Right atrium auricular region (tissue), 2 donors: ENCODE results near the gene RGS9BP. TPM values are rescaled to one million over a fixed set of nuclear protein-coding genes. Genes with fewer than 3 reads are reported as not detected.
"Not testable (repeated sequence)": the region's sequence is repeated elsewhere in the genome, so short reads cannot be mapped to it uniquely, and the experiment has no call there.

Experiments
- DNase-seq: peaks from one replicate; pipeline ENCODE4 v3.0.0-alpha.2; 2019; ENCODE audit warnings: low spot score
- H3K27ac ChIP-seq, 2 donors: fragments of 200-600 bp; sonication (generic); 1 replicate in 1 of 2; 2 replicates in 1 of 2; pipeline ENCODE4 v1.5.1; 2016 to 2019
- H3K27me3 ChIP-seq, 2 donors: fragments of 200-600 bp; sonication (generic); one replicate each; pipeline versions ENCODE4 v1.5.1 to v1.6.0; 2017 to 2019
- H3K36me3 ChIP-seq: fragments of 200-600 bp; sonication (generic); one replicate; pipeline ENCODE4 v1.5.1; 2016
- H3K4me1 ChIP-seq, 2 donors: fragments of 200-600 bp; sonication (generic); one replicate each; pipeline versions ENCODE4 v1.5.1 to v1.6.0; 2017 to 2019
- H3K4me3 ChIP-seq, 2 donors: fragments of 200-600 bp; sonication (generic); 1 replicate in 1 of 2; 2 replicates in 1 of 2; pipeline ENCODE4 v1.5.1; 2017 to 2019; ENCODE audit warnings: mild to moderate bottlenecking in 1 of 2, moderate library complexity in 1 of 2
- H3K9me3 ChIP-seq, 2 donors: fragments of 200-600 bp; sonication (generic); one replicate each; pipeline ENCODE4 v1.5.1; 2019
- CTCF ChIP-seq, 2 donors: fragments of 200-600 bp; sonication (generic); IDR thresholded peaks; one replicate each; pipeline ENCODE4 v1.5.1; 2019; ENCODE audit warnings: antibody characterized with exemption in 2 of 2
- total RNA-seq, 2 donors: library from RNA; depleted of rRNA; stranded (reverse); fragments of >200 nt; gene quantifications; one replicate each; pipeline ENCODE4 v1.1.0, GENCODE V29; 2016

RGS9BP gene
- total RNA-seq, 2 donors from 2014 or later: 2.5 to 15.3 TPM

- H3K27ac ChIP-seq, DNase-seq, H3K4me3 ChIP-seq, H3K27me3 ChIP-seq: not testable (repeated sequence)
- peaks cover 34% of the 10 kb centered on the region for H3K36me3 ChIP-seq
- peaks cover 0 to 19% of the 10 kb centered on the region in 2 donors for H3K9me3 ChIP-seq
- H3K4me1 ChIP-seq: peaks cover 0 to 19% of the 10 kb centered on the region in 2 donors
Measured at GRCh38 chr19:32700129-32700528, 24.5 kb downstream of the RGS9BP start.

GRCh38 chr19:32702010-32702409 is 26.4 kb downstream of the RGS9BP start:
- Histone ChIP-seq H3K4me1 (peaks cover 0 to 1% of the 10 kb centered on the region in 2 donors), H3K9me3 (peaks cover 0 to 19% of the 10 kb centered on the region in 2 donors), H3K36me3 (peaks cover 42% of the 10 kb centered on the region), H3K27ac (no peak overlapping the region), H3K27me3 (no peaks in the 10 kb centered on the region), H3K4me3 (no peak overlapping the region)
- TF ChIP-seq CTCF (IDR thresholded peaks at IDR 0.05): no peak
- no peak for DNase-seq

- peaks cover 35% of the 10 kb centered on the region for H3K36me3 ChIP-seq
- H3K27ac ChIP-seq, DNase-seq, H3K4me3 ChIP-seq, H3K4me1 ChIP-seq, H3K27me3 ChIP-seq: not testable (repeated sequence)
- H3K9me3 ChIP-seq: peaks cover 0 to 19% of the 10 kb centered on the region in 2 donors
Measured at GRCh38 chr19:32704006-32704405, 28.4 kb downstream of the RGS9BP start.

DNA sequence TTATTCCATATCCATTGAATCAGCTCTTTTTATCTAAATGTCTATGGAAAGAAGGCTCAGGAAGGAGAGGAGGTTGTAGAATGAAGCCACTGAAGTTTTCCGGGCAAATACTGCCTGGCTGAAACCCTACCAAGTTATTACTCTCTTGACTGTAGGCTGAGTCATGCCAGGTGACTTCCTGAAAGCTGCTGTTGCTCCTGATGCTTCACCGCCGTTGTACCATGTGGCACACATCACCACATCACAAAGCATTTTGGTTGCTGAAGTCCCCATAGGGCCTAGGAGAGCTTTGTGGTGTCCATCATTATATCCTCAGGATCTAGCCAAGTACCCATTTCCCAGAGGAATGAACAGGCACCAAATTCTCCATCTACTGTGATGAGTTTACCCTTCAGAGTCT is 32.8 kb downstream of the RGS9BP start:
- Histone ChIP-seq H3K4me3 (no peak overlapping the region), H3K4me1 (no peaks in the 10 kb centered on the region), H3K27me3 (no peaks in the 10 kb centered on the region), H3K27ac (no peak overlapping the region), H3K36me3 (peaks cover 38% of the 10 kb centered on the region), H3K9me3 (peaks cover 0 to 17% of the 10 kb centered on the region in 2 donors)
- TF ChIP-seq CTCF (IDR thresholded peaks at IDR 0.05): no peak
- no peak for DNase-seq

- peaks cover 0 to 11% of the 10 kb centered on the region in 2 donors for H3K9me3 ChIP-seq
- no peaks in the 10 kb centered on the region for H3K27me3 ChIP-seq
- no peak for DNase-seq
- TF ChIP-seq CTCF (IDR thresholded peaks at IDR 0.05): no peak
- no peak overlapping the region for H3K4me3 ChIP-seq
- H3K27ac ChIP-seq: no peak overlapping the region
- H3K4me1 ChIP-seq: no peaks in the 10 kb centered on the region
- peaks cover 41% of the 10 kb centered on the region for H3K36me3 ChIP-seq
Measured at GRCh38 chr19:32709032-32709431, 33.4 kb downstream of the RGS9BP start.

- Histone ChIP-seq H3K36me3 (peaks cover 25% of the 10 kb centered on the region), H3K9me3 (no peaks in the 10 kb centered on the region), H3K27ac (no peak overlapping the region), H3K4me3 (no peak overlapping the region), H3K27me3 (no peaks in the 10 kb centered on the region), H3K4me1 (no peaks in the 10 kb centered on the region)
- TF ChIP-seq CTCF (IDR thresholded peaks at IDR 0.05): no peak
- no peak for DNase-seq
Measured at GRCh38 chr19:32711747-32712146, 36.1 kb downstream of the RGS9BP start.

DNA sequence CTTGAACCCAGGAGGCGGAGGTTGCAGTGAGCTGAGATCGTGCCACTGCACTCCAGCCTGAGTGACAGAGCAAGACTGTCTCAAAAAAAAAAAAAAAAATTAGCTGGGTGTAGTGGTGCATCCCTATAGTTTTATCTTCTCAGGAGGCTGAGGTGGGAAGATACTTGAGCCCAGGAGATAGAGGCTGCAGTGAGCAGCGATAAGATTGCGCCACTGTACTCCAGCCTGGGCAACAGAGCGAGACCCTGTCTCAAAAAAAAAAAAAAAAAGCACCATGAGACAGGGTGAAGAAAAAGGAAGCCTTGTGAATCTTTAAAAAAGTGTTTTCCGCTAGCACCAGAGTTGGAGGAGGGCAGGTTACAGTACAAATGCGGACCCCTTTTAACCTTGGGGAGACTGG is 40.6 kb downstream of the RGS9BP start:
- H3K27me3 ChIP-seq, H3K4me3 ChIP-seq, H3K9me3 ChIP-seq, H3K4me1 ChIP-seq, DNase-seq, H3K27ac ChIP-seq: not testable (repeated sequence)
- peaks cover 25% of the 10 kb centered on the region for H3K36me3 ChIP-seq
